Measurements from ENCODE around the gene ZDHHC9. TPM values are rescaled to one million over a fixed set of nuclear protein-coding genes. Genes with fewer than 3 reads are reported as not detected.

ZDHHC9 gene
- total and polyA plus RNA-seq, 4 donors, result 17.4 to 74.6 (median 40.6) TPM

- no peak for TF ChIP-seq CTCF (IDR thresholded peaks at IDR 0.05; ENCODE audit: control extremely low read depth, extremely low read depth)
- DNase-seq, result no peak
- Histone ChIP-seq H3K4me3 (no peak overlapping the region), H3K9ac (ENCODE audit: insufficient read depth in 1 of 2, low read length in 2 of 2) (no peak overlapping the region), H3K27me3 (ENCODE audit: control insufficient read depth in 3 of 3, insufficient read depth in 3 of 3, low read length in 2 of 3) (peaks cover 0 to 5% (median 2%) of the 10 kb centered on the region in 3 donors), H3K4me1 (ENCODE audit: control insufficient read depth in 5 of 5, insufficient read depth in 5 of 5, low read length in 5 of 5) (peaks cover 0 to 3% (median 0%) of the 10 kb centered on the region in 5 donors), H3K27ac (ENCODE audit: low read depth in 1 of 2, low read length in 1 of 2) (no peak overlapping the region), H3K36me3 (ENCODE audit: control insufficient read depth in 4 of 4, insufficient read depth in 4 of 4, low read length in 4 of 4) (no peaks in the 10 kb centered on the region), H3K9me3 (ENCODE audit: control insufficient read depth in 4 of 4, insufficient read depth in 3 of 4, low read length in 3 of 4) (no peaks in the 10 kb centered on the region)
- WGBS, 2 donors, result 65 to 83% methylated on average over 2 of the region's 2 CpGs
- no peak for ATAC-seq (ENCODE audit: insufficient read depth, low FRiP score)
Measured at GRCh38 chrX:129846716-129847115, 3.0 kb upstream of the ZDHHC9 start.

GRCh38 chrX:129845616-129846190 lies 2.0 kb upstream of the ZDHHC9 start:
- no peak for TF ChIP-seq CTCF (IDR thresholded peaks at IDR 0.05; ENCODE audit: control extremely low read depth, extremely low read depth)
- no peak for ATAC-seq (ENCODE audit: insufficient read depth, low FRiP score)
- 61 to 76% methylated on average over 4 of the region's 4 CpGs for WGBS, 2 donors
- DNase-seq, result no peak
- peaks cover 0 to 5% (median 2%) of the 10 kb centered on the region in 3 donors for H3K27me3 ChIP-seq (ENCODE audit: control insufficient read depth in 3 of 3, insufficient read depth in 3 of 3, low read length in 2 of 3)
- H3K4me3 ChIP-seq, result no peak overlapping the region
- no peak overlapping the region for H3K9ac ChIP-seq (ENCODE audit: insufficient read depth in 1 of 2, low read length in 2 of 2)
- H3K9me3 ChIP-seq (ENCODE audit: control insufficient read depth in 4 of 4, insufficient read depth in 3 of 4, low read length in 3 of 4), result no peaks in the 10 kb centered on the region
- H3K27ac ChIP-seq (ENCODE audit: low read depth in 1 of 2, low read length in 1 of 2), result no peak overlapping the region
- peaks cover 0 to 4% (median 1%) of the 10 kb centered on the region in 5 donors for H3K4me1 ChIP-seq (ENCODE audit: control insufficient read depth in 5 of 5, insufficient read depth in 5 of 5, low read length in 5 of 5)
- H3K36me3 ChIP-seq (ENCODE audit: control insufficient read depth in 4 of 4, insufficient read depth in 4 of 4, low read length in 4 of 4), result no peaks in the 10 kb centered on the region

DNA sequence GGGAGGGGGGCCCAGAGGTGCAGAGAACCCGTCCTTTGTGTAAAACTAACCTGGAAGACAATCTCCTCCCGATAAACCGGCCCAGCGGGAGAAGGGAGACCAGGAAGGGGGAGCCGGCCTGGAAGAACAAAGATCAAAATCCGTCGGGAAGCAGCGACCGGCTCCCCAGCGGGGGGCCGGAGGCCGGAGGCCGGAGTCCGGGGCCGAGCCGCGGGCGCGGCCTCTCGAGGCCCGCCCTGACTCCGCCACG lies 552 bp downstream of the ZDHHC9 start:
- H3K27me3 ChIP-seq (ENCODE audit: control insufficient read depth in 3 of 3, insufficient read depth in 3 of 3, low read length in 2 of 3), result peaks cover 0 to 3% (median 2%) of the 10 kb centered on the region in 3 donors
- ATAC-seq (ENCODE audit: insufficient read depth, low FRiP score), result no peak
- H3K27ac ChIP-seq (ENCODE audit: low read depth in 1 of 2, low read length in 1 of 2), result peak overlapping the region; percentile 34 to 86

More for the DNA sequence above, 552 bp downstream of the ZDHHC9 start:
- no peaks in the 10 kb centered on the region for H3K9me3 ChIP-seq (ENCODE audit: control insufficient read depth in 4 of 4, insufficient read depth in 3 of 4, low read length in 3 of 4)
- H3K4me3 ChIP-seq, result peak overlapping the region; percentile 34
- DNase-seq, result no peak
- H3K36me3 ChIP-seq (ENCODE audit: control insufficient read depth in 4 of 4, insufficient read depth in 4 of 4, low read length in 4 of 4), result no peaks in the 10 kb centered on the region
- TF ChIP-seq CTCF (IDR thresholded peaks at IDR 0.05; ENCODE audit: control extremely low read depth, extremely low read depth), result no peak
- H3K9ac ChIP-seq (ENCODE audit: insufficient read depth in 1 of 2, low read length in 2 of 2), result peak overlapping the region in 1 of 2 donors; percentile 41
- peaks cover 0 to 9% (median 7%) of the 10 kb centered on the region in 5 donors for H3K4me1 ChIP-seq (ENCODE audit: control insufficient read depth in 5 of 5, insufficient read depth in 5 of 5, low read length in 5 of 5)
- WGBS, 2 donors, result 3 to 28% methylated on average over 6 to 23 of the region's 23 CpGs
